Measurements from ENCODE around the gene DNTTIP2. TPM values are rescaled to one million over a fixed set of nuclear protein-coding genes. Genes with fewer than 3 reads are reported as not detected.

The DNTTIP2 gene
- total RNA-seq, 2 experiments from 2014 or later = 39.7 to 67.6 TPM

DNA sequence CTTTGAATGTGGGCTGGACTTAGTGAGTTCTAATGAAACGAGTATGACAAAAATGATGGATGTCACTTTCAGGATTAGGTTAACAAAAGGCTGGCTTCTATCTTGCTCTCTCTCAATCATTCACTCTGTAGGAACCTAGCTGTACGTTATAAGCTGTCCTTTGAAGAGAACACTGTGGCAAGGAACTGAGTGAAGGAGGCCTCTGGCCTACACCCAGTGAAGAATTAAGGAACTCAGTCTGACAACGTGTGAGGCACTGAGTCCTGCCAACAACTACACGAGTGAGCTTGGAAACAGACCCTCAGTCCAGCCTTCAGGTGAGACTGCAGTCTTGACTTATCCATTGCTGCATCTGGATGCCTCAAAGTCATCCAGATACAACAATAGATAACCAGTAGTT lies 3.3 kb upstream of the DNTTIP2 start:
- TF ChIP-seq EZH2phosphoT487 (IDR thresholded peaks at IDR 0.05; ENCODE audit: borderline replicate concordance, low read depth, low read length) = no peak
- TF ChIP-seq, protein P1, sequence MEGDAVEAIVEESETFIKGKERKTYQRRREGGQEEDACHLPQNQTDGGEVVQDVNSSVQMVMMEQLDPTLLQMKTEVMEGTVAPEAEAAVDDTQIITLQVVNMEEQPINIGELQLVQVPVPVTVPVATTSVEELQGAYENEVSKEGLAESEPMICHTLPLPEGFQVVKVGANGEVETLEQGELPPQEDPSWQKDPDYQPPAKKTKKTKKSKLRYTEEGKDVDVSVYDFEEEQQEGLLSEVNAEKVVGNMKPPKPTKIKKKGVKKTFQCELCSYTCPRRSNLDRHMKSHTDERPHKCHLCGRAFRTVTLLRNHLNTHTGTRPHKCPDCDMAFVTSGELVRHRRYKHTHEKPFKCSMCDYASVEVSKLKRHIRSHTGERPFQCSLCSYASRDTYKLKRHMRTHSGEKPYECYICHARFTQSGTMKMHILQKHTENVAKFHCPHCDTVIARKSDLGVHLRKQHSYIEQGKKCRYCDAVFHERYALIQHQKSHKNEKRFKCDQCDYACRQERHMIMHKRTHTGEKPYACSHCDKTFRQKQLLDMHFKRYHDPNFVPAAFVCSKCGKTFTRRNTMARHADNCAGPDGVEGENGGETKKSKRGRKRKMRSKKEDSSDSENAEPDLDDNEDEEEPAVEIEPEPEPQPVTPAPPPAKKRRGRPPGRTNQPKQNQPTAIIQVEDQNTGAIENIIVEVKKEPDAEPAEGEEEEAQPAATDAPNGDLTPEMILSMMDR (conservative IDR thresholded peaks at IDR 0.05; ENCODE audit: low read length) = no peak
- CTCF ChIA-PET (ENCODE audit: unreplicated experiment) = no interaction called here
- Histone ChIP-seq H3K4me2 (ENCODE audit: low read length) (no peak overlapping the region), H4K20me1 (ENCODE audit: insufficient read depth, low read length) (peaks cover 10% of the 10 kb centered on the region; the same call in 1 of the 2 replicates), H3K36me3 (ENCODE audit: insufficient read depth, low read length) (peaks cover 9% of the 10 kb centered on the region), H3K79me2 (ENCODE audit: insufficient read depth, low read depth, low read length) (peaks cover 21% of the 10 kb centered on the region), H3K9me2 (ENCODE audit: insufficient read depth, low read length) (no peaks in the 10 kb centered on the region), H3K27ac (ENCODE audit: low read depth, low read length, poor library complexity, severe bottlenecking) (no peak overlapping the region), H3K9me3 (ENCODE audit: low read length) (no peaks in the 10 kb centered on the region), H3K4me3 (ENCODE audit: low read depth, low read length, poor library complexity, severe bottlenecking) (no peak overlapping the region), H2AFZ (ENCODE audit: low read length) (no peak overlapping the region), H3K4me1 (ENCODE audit: insufficient read depth, low read length, poor library complexity, severe bottlenecking) (peaks cover 16% of the 10 kb centered on the region)
- no TSS peak for BruUV-seq (replicated peaks)
- DNase-seq (ENCODE audit: low spot score) = no peak
- intact Hi-C loops (cut with micrococcal nuclease; ENCODE audit: unreplicated experiment) = no loop called here
- POLR2A ChIA-PET = no interaction called here

DNA sequence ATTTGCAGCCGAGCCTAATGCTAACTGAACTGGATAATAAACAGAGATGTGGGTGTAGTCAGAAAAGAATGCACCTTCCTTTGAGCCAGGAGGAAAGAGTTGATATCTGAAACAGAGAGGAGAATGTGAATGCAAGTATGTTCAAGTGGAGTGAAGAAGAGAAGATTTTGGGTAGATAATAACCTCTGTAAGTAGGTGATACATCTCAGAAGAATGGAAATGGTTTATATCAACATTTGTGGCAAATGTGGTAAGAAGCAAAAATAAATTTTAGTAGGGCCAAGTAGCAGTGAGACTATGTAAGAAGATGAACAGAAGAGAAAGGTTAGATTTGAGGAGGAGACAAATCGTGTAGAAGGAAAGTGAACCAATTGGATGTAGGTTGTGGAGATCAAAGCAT lies 1.7 kb upstream of the DNTTIP2 start:
- H3K4me2 ChIP-seq (ENCODE audit: low read length) = no peak overlapping the region
- DNase-seq (ENCODE audit: low spot score) = no peak
- ChIA-PET POLR2A (no interaction called here), CTCF (ENCODE audit: unreplicated experiment) (no interaction called here)
- H3K4me1 ChIP-seq (ENCODE audit: insufficient read depth, low read length, poor library complexity, severe bottlenecking) = peaks cover 30% of the 10 kb centered on the region
- BruUV-seq (replicated peaks) = no TSS peak
- H3K9me3 ChIP-seq (ENCODE audit: low read length) = no peaks in the 10 kb centered on the region
- H3K9me2 ChIP-seq (ENCODE audit: insufficient read depth, low read length) = no peaks in the 10 kb centered on the region
- H3K27ac ChIP-seq (ENCODE audit: low read depth, low read length, poor library complexity, severe bottlenecking) = no peak overlapping the region
- H3K79me2 ChIP-seq (ENCODE audit: insufficient read depth, low read depth, low read length) = peaks cover 36% of the 10 kb centered on the region
- TF ChIP-seq, protein P1 (conservative IDR thresholded peaks at IDR 0.05; ENCODE audit: low read length) = no peak
- no peak for TF ChIP-seq EZH2phosphoT487 (IDR thresholded peaks at IDR 0.05; ENCODE audit: borderline replicate concordance, low read depth, low read length)
- peaks cover 25% of the 10 kb centered on the region for H3K36me3 ChIP-seq (ENCODE audit: insufficient read depth, low read length)
- H4K20me1 ChIP-seq (ENCODE audit: insufficient read depth, low read length) = peaks cover 18% of the 10 kb centered on the region
- intact Hi-C loops (cut with micrococcal nuclease; ENCODE audit: unreplicated experiment) = no loop called here
- no peak overlapping the region for H3K4me3 ChIP-seq (ENCODE audit: low read depth, low read length, poor library complexity, severe bottlenecking)
- H2AFZ ChIP-seq (ENCODE audit: low read length) = no peak overlapping the region

DNA sequence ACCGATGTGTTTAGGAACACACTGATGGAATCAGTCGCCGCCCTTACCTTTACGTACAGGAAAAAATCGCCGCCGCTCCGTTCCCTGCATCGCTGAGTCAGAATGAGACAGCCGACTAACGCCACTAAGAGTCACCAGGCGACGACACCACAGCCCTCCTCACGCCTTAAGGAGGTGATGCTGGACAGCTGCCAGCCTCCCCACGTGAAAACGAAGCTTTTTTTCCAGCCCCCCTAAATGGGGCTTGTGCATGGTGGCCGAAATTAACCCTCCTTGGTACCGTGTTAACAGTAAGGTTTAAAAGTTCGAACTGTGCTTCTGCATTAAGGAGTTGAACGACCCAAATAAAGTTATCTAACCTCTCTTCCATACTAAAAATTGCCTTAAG lies 511 bp downstream of the DNTTIP2 start:
- H3K27ac ChIP-seq (ENCODE audit: low read depth, low read length, poor library complexity, severe bottlenecking) = peak overlapping the region; percentile 28
- no peaks in the 10 kb centered on the region for H3K9me3 ChIP-seq (ENCODE audit: low read length)
- H3K9me2 ChIP-seq (ENCODE audit: insufficient read depth, low read length) = no peaks in the 10 kb centered on the region
- intact Hi-C loops (cut with micrococcal nuclease; ENCODE audit: unreplicated experiment) = loop anchor here (2.0 kb wide), 1 partner anchor 30 kb away; the partner anchor contains the start of gene GCLM
- TF ChIP-seq, protein P1 (conservative IDR thresholded peaks at IDR 0.05; ENCODE audit: low read length) = no peak
- TF ChIP-seq EZH2phosphoT487 (IDR thresholded peaks at IDR 0.05; ENCODE audit: borderline replicate concordance, low read depth, low read length) = no peak
- peaks cover 30% of the 10 kb centered on the region for H3K4me1 ChIP-seq (ENCODE audit: insufficient read depth, low read length, poor library complexity, severe bottlenecking)
- H4K20me1 ChIP-seq (ENCODE audit: insufficient read depth, low read length) = peaks cover 30% of the 10 kb centered on the region
- peaks cover 52% of the 10 kb centered on the region for H3K79me2 ChIP-seq (ENCODE audit: insufficient read depth, low read depth, low read length)
- peak overlapping the region; percentile 35; the same call in 1 of the 2 replicates for H2AFZ ChIP-seq (ENCODE audit: low read length)
- DNase-seq (ENCODE audit: low spot score) = peak; percentile 23
- H3K36me3 ChIP-seq (ENCODE audit: insufficient read depth, low read length) = peaks cover 47% of the 10 kb centered on the region
- ChIA-PET POLR2A (interaction anchor here (0.8 to 1.7 kb wide), 2 partner anchors 25 to 1102 kb away, joined by 3 to 5 read pairs; no protein-coding TSS in a partner anchor), CTCF (ENCODE audit: unreplicated experiment) (no interaction called here)
- TSS peak; percentile 70 for BruUV-seq (replicated peaks)
- H3K4me3 ChIP-seq (ENCODE audit: low read depth, low read length, poor library complexity, severe bottlenecking) = peak overlapping the region; percentile 94
- peak overlapping the region; percentile 93 for H3K4me2 ChIP-seq (ENCODE audit: low read length)
